Fibroblast of skin of abdomen (primary cell): ENCODE data around the gene HAO2.
A peak's percentile ranks its signal among the peaks of the same experiment; 100 is the strongest.

ENCODE experiments used
- DNase-seq: peaks from one replicate; pipeline ENCODE4 v3.0.0-alpha.2; 2013

Gene HAO2

GRCh38 chr1:119380983-119381662 is 12.5 kb downstream of the HAO2 start:
- DNase-seq: no peak

GRCh38 chr1:119384591-119384990 is 16.0 kb downstream of the HAO2 start:
- no peak for DNase-seq

- DNase-seq: no peak
Measured at GRCh38 chr1:119385650-119386049, 17.1 kb downstream of the HAO2 start.

- DNase-seq: no peak
Measured at GRCh38 chr1:119387858-119388257, 19.3 kb downstream of the HAO2 start.

GRCh38 chr1:119388450-119388849 is 19.9 kb downstream of the HAO2 start:
- DNase-seq: no peak

- DNase-seq: no peak
Measured at GRCh38 chr1:119390526-119390925, 21.9 kb downstream of the HAO2 start.

- DNase-seq: peak; percentile 4
Measured at GRCh38 chr1:119391749-119392148, 23.2 kb downstream of the HAO2 start.

- DNase-seq: no peak
Measured at GRCh38 chr1:119394085-119394484, 25.5 kb downstream of the HAO2 start.

GRCh38 chr1:119396982-119397381 is 28.4 kb downstream of the HAO2 start:
- DNase-seq: no peak

GRCh38 chr1:119397986-119398385 is 29.4 kb downstream of the HAO2 start:
- DNase-seq: no peak

- no peak for DNase-seq
Measured at GRCh38 chr1:119404736-119405135, 36.2 kb downstream of the HAO2 start.

- peak; percentile 70 for DNase-seq
Measured at GRCh38 chr1:119409731-119410130, 41.1 kb downstream of the HAO2 start.

- no peak for DNase-seq
Measured at GRCh38 chr1:119410961-119411360, 42.4 kb downstream of the HAO2 start.

GRCh38 chr1:119414950-119415349 is 46.4 kb downstream of the HAO2 start, which contains the start of gene HSD3B2:
Gene HSD3B2 (plus strand): TSS chr1:119415150. CDS start chr1:119415420, 270 bp downstream.
- no peak for DNase-seq

- no peak for DNase-seq
Measured at GRCh38 chr1:119416006-119416640, 47.5 kb downstream of the HAO2 start.

- DNase-seq: no peak
Measured at GRCh38 chr1:119419109-119419508, 50.5 kb downstream of the HAO2 start.

GRCh38 chr1:119420638-119421037 is 52.1 kb downstream of the HAO2 start:
- DNase-seq: no peak

- no peak for DNase-seq
Measured at GRCh38 chr1:119422631-119423030, 54.0 kb downstream of the HAO2 start.

- DNase-seq: no peak
Measured at GRCh38 chr1:119428991-119429390, 60.4 kb downstream of the HAO2 start.

- no peak for DNase-seq
Measured at GRCh38 chr1:119429687-119430086, 61.1 kb downstream of the HAO2 start.

- DNase-seq: no peak
Measured at GRCh38 chr1:119430486-119430885, 61.9 kb downstream of the HAO2 start.

GRCh38 chr1:119431836-119432235 is 63.3 kb downstream of the HAO2 start:
- DNase-seq: no peak

GRCh38 chr1:119435052-119435451 is 66.5 kb downstream of the HAO2 start:
- DNase-seq: no peak

GRCh38 chr1:119438761-119439160 is 70.2 kb downstream of the HAO2 start:
- no peak for DNase-seq
